ENCODE results near the gene NDUFA8. TPM values are rescaled to one million over a fixed set of nuclear protein-coding genes. Genes with fewer than 3 reads are reported as not detected.
A peak's percentile ranks its signal among the peaks of the same experiment; 100 is the strongest.

Gene NDUFA8
- total and polyA plus RNA-seq, 9 of the 15 experiments (the other 6 are each of a cell fraction or from before 2014, with no cell fraction given) = 105 to 212 (median 133) TPM

- TF ChIP-seq ZNF764 (CRISPR knock-in tag; IDR thresholded peaks at IDR 0.05; ENCODE audit: low read depth) (no peak), ZNF444 (CRISPR knock-in tag; IDR thresholded peaks at IDR 0.05) (no peak), ZBTB43 (CRISPR knock-in tag; IDR thresholded peaks at IDR 0.05) (no peak), ARNT (IDR thresholded peaks at IDR 0.05) (no peak), TFAM (CRISPR knock-in tag; conservative IDR thresholded peaks at IDR 0.05) (no peak), TOE1 (IDR thresholded peaks at IDR 0.05; ENCODE audit: borderline replicate concordance) (peak; percentile 97), TOE1 (CRISPR knock-in tag; IDR thresholded peaks at IDR 0.05; ENCODE audit: borderline replicate concordance, low read depth) (no peak), BCOR (IDR thresholded peaks at IDR 0.05) (no peak), JUND (IDR thresholded peaks at IDR 0.05; ENCODE audit: borderline replicate concordance, low read depth, low read length) (peak; percentile 88), JUND (tag; IDR thresholded peaks at IDR 0.05; ENCODE audit: borderline replicate concordance, low read depth, low read length) (peak; percentile 78; the same call in 1 of the 3 replicates), RCOR1 (IDR thresholded peaks at IDR 0.05; ENCODE audit: borderline replicate concordance in 1 of 2, low read depth in 2 of 2, low read length in 2 of 2) (peak in 1 of 2 experiments; percentile 66; a peak in 2 of 4 replicates), SOX6 (IDR thresholded peaks at IDR 0.05) (peak; percentile 46; the same call in 1 of the 2 replicates)
- TF ChIP-seq, protein P1, sequence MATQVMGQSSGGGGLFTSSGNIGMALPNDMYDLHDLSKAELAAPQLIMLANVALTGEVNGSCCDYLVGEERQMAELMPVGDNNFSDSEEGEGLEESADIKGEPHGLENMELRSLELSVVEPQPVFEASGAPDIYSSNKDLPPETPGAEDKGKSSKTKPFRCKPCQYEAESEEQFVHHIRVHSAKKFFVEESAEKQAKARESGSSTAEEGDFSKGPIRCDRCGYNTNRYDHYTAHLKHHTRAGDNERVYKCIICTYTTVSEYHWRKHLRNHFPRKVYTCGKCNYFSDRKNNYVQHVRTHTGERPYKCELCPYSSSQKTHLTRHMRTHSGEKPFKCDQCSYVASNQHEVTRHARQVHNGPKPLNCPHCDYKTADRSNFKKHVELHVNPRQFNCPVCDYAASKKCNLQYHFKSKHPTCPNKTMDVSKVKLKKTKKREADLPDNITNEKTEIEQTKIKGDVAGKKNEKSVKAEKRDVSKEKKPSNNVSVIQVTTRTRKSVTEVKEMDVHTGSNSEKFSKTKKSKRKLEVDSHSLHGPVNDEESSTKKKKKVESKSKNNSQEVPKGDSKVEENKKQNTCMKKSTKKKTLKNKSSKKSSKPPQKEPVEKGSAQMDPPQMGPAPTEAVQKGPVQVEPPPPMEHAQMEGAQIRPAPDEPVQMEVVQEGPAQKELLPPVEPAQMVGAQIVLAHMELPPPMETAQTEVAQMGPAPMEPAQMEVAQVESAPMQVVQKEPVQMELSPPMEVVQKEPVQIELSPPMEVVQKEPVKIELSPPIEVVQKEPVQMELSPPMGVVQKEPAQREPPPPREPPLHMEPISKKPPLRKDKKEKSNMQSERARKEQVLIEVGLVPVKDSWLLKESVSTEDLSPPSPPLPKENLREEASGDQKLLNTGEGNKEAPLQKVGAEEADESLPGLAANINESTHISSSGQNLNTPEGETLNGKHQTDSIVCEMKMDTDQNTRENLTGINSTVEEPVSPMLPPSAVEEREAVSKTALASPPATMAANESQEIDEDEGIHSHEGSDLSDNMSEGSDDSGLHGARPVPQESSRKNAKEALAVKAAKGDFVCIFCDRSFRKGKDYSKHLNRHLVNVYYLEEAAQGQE (IDR thresholded peaks at IDR 0.05; ENCODE audit: borderline replicate concordance) = peak; percentile 71
- TF ChIP-seq, protein P1 (CRISPR knock-in tag; IDR thresholded peaks at IDR 0.05; ENCODE audit: low read depth) = no peak
- TF ChIP-seq, protein P2, sequence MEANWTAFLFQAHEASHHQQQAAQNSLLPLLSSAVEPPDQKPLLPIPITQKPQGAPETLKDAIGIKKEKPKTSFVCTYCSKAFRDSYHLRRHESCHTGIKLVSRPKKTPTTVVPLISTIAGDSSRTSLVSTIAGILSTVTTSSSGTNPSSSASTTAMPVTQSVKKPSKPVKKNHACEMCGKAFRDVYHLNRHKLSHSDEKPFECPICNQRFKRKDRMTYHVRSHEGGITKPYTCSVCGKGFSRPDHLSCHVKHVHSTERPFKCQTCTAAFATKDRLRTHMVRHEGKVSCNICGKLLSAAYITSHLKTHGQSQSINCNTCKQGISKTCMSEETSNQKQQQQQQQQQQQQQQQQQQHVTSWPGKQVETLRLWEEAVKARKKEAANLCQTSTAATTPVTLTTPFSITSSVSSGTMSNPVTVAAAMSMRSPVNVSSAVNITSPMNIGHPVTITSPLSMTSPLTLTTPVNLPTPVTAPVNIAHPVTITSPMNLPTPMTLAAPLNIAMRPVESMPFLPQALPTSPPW (CRISPR knock-in tag; IDR thresholded peaks at IDR 0.05) = no peak; the same call in 1 of the 2 replicates
- TF ChIP-seq, protein P3, sequence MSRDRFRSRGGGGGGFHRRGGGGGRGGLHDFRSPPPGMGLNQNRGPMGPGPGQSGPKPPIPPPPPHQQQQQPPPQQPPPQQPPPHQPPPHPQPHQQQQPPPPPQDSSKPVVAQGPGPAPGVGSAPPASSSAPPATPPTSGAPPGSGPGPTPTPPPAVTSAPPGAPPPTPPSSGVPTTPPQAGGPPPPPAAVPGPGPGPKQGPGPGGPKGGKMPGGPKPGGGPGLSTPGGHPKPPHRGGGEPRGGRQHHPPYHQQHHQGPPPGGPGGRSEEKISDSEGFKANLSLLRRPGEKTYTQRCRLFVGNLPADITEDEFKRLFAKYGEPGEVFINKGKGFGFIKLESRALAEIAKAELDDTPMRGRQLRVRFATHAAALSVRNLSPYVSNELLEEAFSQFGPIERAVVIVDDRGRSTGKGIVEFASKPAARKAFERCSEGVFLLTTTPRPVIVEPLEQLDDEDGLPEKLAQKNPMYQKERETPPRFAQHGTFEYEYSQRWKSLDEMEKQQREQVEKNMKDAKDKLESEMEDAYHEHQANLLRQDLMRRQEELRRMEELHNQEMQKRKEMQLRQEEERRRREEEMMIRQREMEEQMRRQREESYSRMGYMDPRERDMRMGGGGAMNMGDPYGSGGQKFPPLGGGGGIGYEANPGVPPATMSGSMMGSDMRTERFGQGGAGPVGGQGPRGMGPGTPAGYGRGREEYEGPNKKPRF (IDR thresholded peaks at IDR 0.05; ENCODE audit: low read depth, low read length) = no peak
Observed at GRCh38 chr9:122180633-122181032, 21.1 kb upstream of the NDUFA8 start (continued).

Data from K562 (cell line).